CD4-positive, alpha-beta T cell (primary cell): Measurements from ENCODE around the gene IGFBP5. TPM values are rescaled to one million over a fixed set of nuclear protein-coding genes. Genes with fewer than 3 reads are reported as not detected.

Experiments used
- ATAC-seq: fragments of 200-7000 bp; cut with Tn5 transposase; one replicate; pipeline ENCODE4 v1.10.0; 2022; ENCODE audit warnings: mild to moderate bottlenecking; ENCODE audit not compliant: poor library complexity
- CTCF ChIA-PET: fragments of 350-600 bp; sonication (Branson Sonifier 250); formaldehyde crosslinking; loops from one replicate; lab custom pipeline; 2021; ENCODE audit warnings: antibody characterized with exemption, inconsistent platforms; lab: Charles Lee
- POLR2A ChIA-PET: fragments of 350-600 bp; sonication (Branson Sonifier 250); formaldehyde crosslinking; loops from one replicate; lab custom pipeline; 2021; ENCODE audit warnings: antibody characterized with exemption, inconsistent platforms; lab: Charles Lee
- DNase-seq, 14 experiments: peaks; one replicate each; pipeline ENCODE4 v3.0.0-alpha.2; 2013 to 2020; ENCODE audit warnings: mixed read lengths in 2 of 14
- H3K27ac ChIP-seq, 2 donors: one replicate each; pipeline versions ENCODE4 v1.5.1 to v1.7.0; 2013; ENCODE audit warnings: low read length in 2 of 2, low read depth in 1 of 2, mild to moderate bottlenecking in 1 of 2
- H3K27me3 ChIP-seq, 2 experiments: 1 replicate in 1 of 2; 2 replicates in 1 of 2; pipeline versions ENCODE4 v1.6.1 to v1.7.0; 2013; ENCODE audit warnings: low read length in 2 of 2, control low read depth in 1 of 2, mild to moderate bottlenecking in 1 of 2, moderate library complexity in 1 of 2; ENCODE audit not compliant: insufficient read depth in 2 of 2, control insufficient read depth in 1 of 2
- H3K36me3 ChIP-seq: one replicate; pipeline ENCODE4 v1.6.1; 2013; ENCODE audit warnings: low read length, control low read depth; ENCODE audit not compliant: insufficient read depth
- H3K4me1 ChIP-seq: one replicate; pipeline ENCODE4 v1.6.1; 2013; ENCODE audit warnings: low read length, control low read depth; ENCODE audit not compliant: insufficient read depth
- H3K4me3 ChIP-seq: one replicate; pipeline ENCODE4 v1.5.1; 2013; ENCODE audit warnings: mild to moderate bottlenecking, low read length, moderate library complexity
- H3K9me3 ChIP-seq, 2 experiments: 1 replicate in 1 of 2; 2 replicates in 1 of 2; pipeline versions ENCODE4 v1.6.1 to v1.7.0; 2013; ENCODE audit warnings: low read length in 2 of 2, mild to moderate bottlenecking in 2 of 2, control low read depth in 1 of 2, moderate library complexity in 1 of 2; ENCODE audit not compliant: control insufficient read depth in 1 of 2, insufficient read depth in 1 of 2
- H3K27ac Mint-ChIP-seq: one replicate; pipeline ENCODE4 v1.8.0; 2020; ENCODE audit warnings: mixed read lengths
- H3K27me3 Mint-ChIP-seq: one replicate; pipeline ENCODE4 v1.8.0; 2021; ENCODE audit warnings: mixed read lengths
- H3K36me3 Mint-ChIP-seq: one replicate; pipeline ENCODE4 v1.8.0; 2021; ENCODE audit warnings: low read depth, mixed read lengths
- H3K4me1 Mint-ChIP-seq: one replicate; pipeline ENCODE4 v1.8.0; 2021; ENCODE audit warnings: low read depth, mixed read lengths
- H3K4me3 Mint-ChIP-seq: one replicate; pipeline ENCODE4 v1.8.0; 2020; ENCODE audit warnings: mild to moderate bottlenecking, mixed read lengths
- H3K9me3 Mint-ChIP-seq: one replicate; pipeline ENCODE4 v1.8.0; 2020; ENCODE audit warnings: mixed read lengths
- CTCF ChIP-seq: fragments of 200-600 bp; IDR thresholded peaks from one replicate; pipeline ENCODE4 v1.8.0; 2022; ENCODE audit warnings: antibody characterized with exemption, mild to moderate bottlenecking
- intact Hi-C, 2 experiments: fragments of 100-400 bp; cut with DNase I in 1 of 2; cut with micrococcal nuclease in 1 of 2; formaldehyde crosslinking; loops; one replicate each; pipeline versions ENCODE4 v1.15.1 to v1.9.0; 2023 to 2025; cut with DNase I, micrococcal nuclease
- total RNA-seq, 174 experiments: library from RNA in 2 of 174; stranded (reverse) in 2 of 174; gene quantifications; one replicate each; pipeline ENCODE4 v1.2.3 and lab custom pipeline; 2021 to 2026

IGFBP5 gene
- total RNA-seq, 2 experiments from 2014 or later = not detected

- POLR2A ChIA-PET = no interaction called here
- intact Hi-C loops = no loop called here
- no peak overlapping the region for H3K27ac Mint-ChIP-seq
- H3K4me3 Mint-ChIP-seq = no peak overlapping the region
- H3K9me3 Mint-ChIP-seq = no peaks in the 10 kb centered on the region
- Histone ChIP-seq H3K4me1 (no peaks in the 10 kb centered on the region), H3K4me3 (no peak overlapping the region), H3K36me3 (no peaks in the 10 kb centered on the region), H3K27me3 (no peaks in the 10 kb centered on the region), H3K27ac (no peak overlapping the region), H3K9me3 (peaks cover 0 to 5% of the 10 kb centered on the region in 2 experiments)
- TF ChIP-seq CTCF = no peak
- ATAC-seq = no peak
- no peaks in the 10 kb centered on the region for H3K36me3 Mint-ChIP-seq
- CTCF ChIA-PET = no interaction called here
- no peaks in the 10 kb centered on the region for H3K4me1 Mint-ChIP-seq
- peaks cover 6% of the 10 kb centered on the region for H3K27me3 Mint-ChIP-seq
- no peak for DNase-seq
Observed at GRCh38 chr2:216659276-216659675, 36.1 kb downstream of the IGFBP5 start.

DNA sequence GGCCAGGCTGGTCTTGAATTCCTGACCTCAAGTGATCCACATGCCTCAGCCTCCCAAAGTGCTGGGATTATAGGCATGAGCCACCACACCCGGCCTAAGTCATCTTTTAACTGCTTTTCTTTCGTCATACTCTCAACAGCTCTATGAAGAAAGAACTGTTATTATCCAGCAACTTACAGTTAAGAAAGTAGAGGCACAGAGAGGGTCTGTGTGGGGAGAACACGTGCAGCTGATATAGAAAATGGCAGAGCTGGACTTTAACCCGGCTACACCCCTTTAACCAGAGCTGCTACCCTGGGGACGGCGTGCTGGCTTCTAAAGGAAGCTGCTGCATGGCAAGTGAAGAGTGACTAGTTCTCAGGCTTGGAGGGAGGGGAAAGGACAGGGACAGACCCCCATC is 36.6 kb downstream of the IGFBP5 start:
- Histone ChIP-seq H3K4me3 (no peak overlapping the region), H3K4me1 (no peaks in the 10 kb centered on the region), H3K36me3 (no peaks in the 10 kb centered on the region), H3K9me3 (peaks cover 0 to 5% of the 10 kb centered on the region in 2 experiments), H3K27me3 (no peaks in the 10 kb centered on the region), H3K27ac (no peak overlapping the region)
- H3K27ac Mint-ChIP-seq = no peak overlapping the region
- ChIA-PET POLR2A (no interaction called here), CTCF (no interaction called here)
- H3K4me1 Mint-ChIP-seq = no peaks in the 10 kb centered on the region
- H3K36me3 Mint-ChIP-seq = no peaks in the 10 kb centered on the region
- no peaks in the 10 kb centered on the region for H3K9me3 Mint-ChIP-seq
- H3K27me3 Mint-ChIP-seq = peaks cover 6% of the 10 kb centered on the region
- TF ChIP-seq CTCF = no peak
- H3K4me3 Mint-ChIP-seq = no peak overlapping the region
- ATAC-seq (no peak), DNase-seq (no peak)
- intact Hi-C loops = no loop called here

- CTCF ChIA-PET = no interaction called here
- DNase-seq (no peak), ATAC-seq (no peak)
- POLR2A ChIA-PET = no interaction called here
- H3K36me3 ChIP-seq = no peaks in the 10 kb centered on the region
- Mint-ChIP-seq H3K36me3 (no peaks in the 10 kb centered on the region), H3K27ac (no peak overlapping the region), H3K27me3 (peaks cover 6% of the 10 kb centered on the region), H3K4me1 (no peaks in the 10 kb centered on the region), H3K4me3 (no peak overlapping the region), H3K9me3 (no peaks in the 10 kb centered on the region)
- no peak overlapping the region for H3K27ac ChIP-seq
- H3K9me3 ChIP-seq = peaks cover 0 to 5% of the 10 kb centered on the region in 2 experiments
- intact Hi-C loops = no loop called here
- no peaks in the 10 kb centered on the region for H3K4me1 ChIP-seq
- no peaks in the 10 kb centered on the region for H3K27me3 ChIP-seq
- H3K4me3 ChIP-seq = no peak overlapping the region
- no peak for TF ChIP-seq CTCF
Observed at GRCh38 chr2:216657980-216658379, 37.4 kb downstream of the IGFBP5 start.
